ENCODE data around the gene LRP6. TPM values are rescaled to one million over a fixed set of nuclear protein-coding genes. Genes with fewer than 3 reads are reported as not detected.

Gene LRP6
- total and polyA plus RNA-seq, 2 experiments from 2014 or later, result 18.1 to 25.4 TPM

DNA sequence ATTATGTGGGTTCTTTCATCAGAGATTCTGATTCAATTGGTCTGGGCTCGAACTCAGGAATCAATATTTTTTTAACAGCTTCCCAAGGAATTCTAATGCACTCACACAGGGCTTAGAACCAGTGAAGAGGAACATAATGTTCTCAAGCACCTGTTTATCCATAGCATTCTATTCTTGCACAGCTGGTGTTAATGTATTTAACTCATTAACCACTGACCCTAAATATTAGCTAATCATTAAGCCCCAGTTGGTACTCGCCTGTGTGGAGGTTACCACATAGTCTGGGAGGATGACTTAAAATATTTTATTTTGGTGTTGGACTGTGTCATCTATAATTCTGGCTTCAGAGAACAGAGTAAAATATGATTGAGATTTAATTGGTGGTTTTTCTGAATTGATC is 45.3 kb downstream of the LRP6 start:
- Histone ChIP-seq H3K9me3 (ENCODE audit: low read depth) (no peaks in the 10 kb centered on the region), H3K27me3 (no peaks in the 10 kb centered on the region), H3K27ac (no peak overlapping the region), H3K4me3 (no peak overlapping the region), H3K36me3 (no peaks in the 10 kb centered on the region), H3K4me1 (ENCODE audit: low read depth) (no peaks in the 10 kb centered on the region)
- DNase-seq (ENCODE audit: low read depth in 1 of 2, low spot score in 1 of 2), result no peak
- TF ChIP-seq, protein P1, sequence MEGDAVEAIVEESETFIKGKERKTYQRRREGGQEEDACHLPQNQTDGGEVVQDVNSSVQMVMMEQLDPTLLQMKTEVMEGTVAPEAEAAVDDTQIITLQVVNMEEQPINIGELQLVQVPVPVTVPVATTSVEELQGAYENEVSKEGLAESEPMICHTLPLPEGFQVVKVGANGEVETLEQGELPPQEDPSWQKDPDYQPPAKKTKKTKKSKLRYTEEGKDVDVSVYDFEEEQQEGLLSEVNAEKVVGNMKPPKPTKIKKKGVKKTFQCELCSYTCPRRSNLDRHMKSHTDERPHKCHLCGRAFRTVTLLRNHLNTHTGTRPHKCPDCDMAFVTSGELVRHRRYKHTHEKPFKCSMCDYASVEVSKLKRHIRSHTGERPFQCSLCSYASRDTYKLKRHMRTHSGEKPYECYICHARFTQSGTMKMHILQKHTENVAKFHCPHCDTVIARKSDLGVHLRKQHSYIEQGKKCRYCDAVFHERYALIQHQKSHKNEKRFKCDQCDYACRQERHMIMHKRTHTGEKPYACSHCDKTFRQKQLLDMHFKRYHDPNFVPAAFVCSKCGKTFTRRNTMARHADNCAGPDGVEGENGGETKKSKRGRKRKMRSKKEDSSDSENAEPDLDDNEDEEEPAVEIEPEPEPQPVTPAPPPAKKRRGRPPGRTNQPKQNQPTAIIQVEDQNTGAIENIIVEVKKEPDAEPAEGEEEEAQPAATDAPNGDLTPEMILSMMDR (IDR thresholded peaks at IDR 0.05; ENCODE audit: low read depth, low read length), result no peak

DNA sequence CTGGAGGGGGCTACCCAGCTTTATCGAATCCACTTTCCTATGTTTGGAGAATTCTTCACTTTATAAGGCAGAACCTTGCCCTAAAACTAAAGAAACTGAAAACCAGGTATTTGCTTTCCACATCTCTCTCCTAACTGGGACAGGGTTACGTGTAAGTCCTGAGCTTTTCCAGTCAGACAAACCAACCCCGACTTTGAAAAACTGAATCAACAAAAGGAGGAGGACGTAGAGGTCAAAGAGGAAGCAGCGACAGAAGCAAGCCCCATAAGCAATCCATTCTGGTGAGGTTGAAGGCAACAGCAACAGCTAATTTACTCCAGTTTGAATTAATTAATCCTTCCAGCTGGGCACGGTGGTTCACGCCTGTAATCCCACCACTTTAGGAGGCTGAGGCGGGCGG is 47.2 kb downstream of the LRP6 start:
- H3K9me3 ChIP-seq (ENCODE audit: low read depth), result no peaks in the 10 kb centered on the region
- peaks cover 4% of the 10 kb centered on the region for H3K4me1 ChIP-seq (ENCODE audit: low read depth)
- DNase-seq (ENCODE audit: low read depth in 1 of 2, low spot score in 1 of 2), result no peak
- no peak overlapping the region for H3K4me3 ChIP-seq
- H3K27ac ChIP-seq, result no peak overlapping the region
- TF ChIP-seq, protein P1 (IDR thresholded peaks at IDR 0.05; ENCODE audit: low read depth, low read length), result no peak
- H3K36me3 ChIP-seq, result no peaks in the 10 kb centered on the region
- H3K27me3 ChIP-seq, result no peaks in the 10 kb centered on the region

DNA sequence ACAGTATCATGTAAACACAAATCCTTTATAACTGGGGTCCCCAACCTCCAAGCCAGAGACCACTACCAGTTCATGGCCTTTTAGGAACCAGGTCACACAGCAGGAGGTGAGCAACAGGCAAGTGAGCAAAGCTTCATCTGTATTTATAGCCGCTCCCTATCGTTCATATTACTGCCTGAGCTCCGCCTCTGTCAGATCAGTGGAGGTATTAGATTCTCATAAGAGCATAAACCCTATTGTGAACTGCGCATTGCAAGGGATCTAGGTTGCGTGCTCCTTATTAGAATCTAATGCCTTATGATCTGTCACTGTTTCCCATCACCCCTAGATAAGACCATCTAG is 49.9 kb downstream of the LRP6 start:
- H3K9me3 ChIP-seq (ENCODE audit: low read depth), result no peaks in the 10 kb centered on the region
- no peaks in the 10 kb centered on the region for H3K36me3 ChIP-seq
- no peak overlapping the region for H3K27ac ChIP-seq
- H3K4me1 ChIP-seq (ENCODE audit: low read depth), result peaks cover 5% of the 10 kb centered on the region
- no peak for DNase-seq (ENCODE audit: low read depth in 1 of 2, low spot score in 1 of 2)
- H3K4me3 ChIP-seq, result no peak overlapping the region
- no peaks in the 10 kb centered on the region for H3K27me3 ChIP-seq
- TF ChIP-seq, protein P1 (IDR thresholded peaks at IDR 0.05; ENCODE audit: low read depth, low read length), result no peak

GRCh38 chr12:12216349-12217017 is 50.4 kb downstream of the LRP6 start:
- no peak overlapping the region for H3K27ac ChIP-seq
- peaks cover 5% of the 10 kb centered on the region for H3K4me1 ChIP-seq (ENCODE audit: low read depth)
- no peaks in the 10 kb centered on the region for H3K36me3 ChIP-seq
- H3K27me3 ChIP-seq, result no peaks in the 10 kb centered on the region
- no peak for DNase-seq (ENCODE audit: low read depth in 1 of 2, low spot score in 1 of 2)
- no peaks in the 10 kb centered on the region for H3K9me3 ChIP-seq (ENCODE audit: low read depth)
- TF ChIP-seq, protein P1 (IDR thresholded peaks at IDR 0.05; ENCODE audit: low read depth, low read length), result no peak
- no peak overlapping the region for H3K4me3 ChIP-seq

- Histone ChIP-seq H3K4me3 (no peak overlapping the region), H3K36me3 (no peaks in the 10 kb centered on the region), H3K9me3 (ENCODE audit: low read depth) (no peaks in the 10 kb centered on the region), H3K27ac (peak overlapping the region; percentile 30), H3K4me1 (ENCODE audit: low read depth) (peaks cover 5% of the 10 kb centered on the region), H3K27me3 (no peaks in the 10 kb centered on the region)
- no peak for DNase-seq (ENCODE audit: low read depth in 1 of 2, low spot score in 1 of 2)
- TF ChIP-seq, protein P1 (IDR thresholded peaks at IDR 0.05; ENCODE audit: low read depth, low read length), result no peak
Measured at GRCh38 chr12:12214635-12215131, 52.2 kb downstream of the LRP6 start.

Measured in cardiac muscle cell (in vitro differentiated cells and primary cell).